ENCODE data around the gene FAM72D.
"Not testable (repeated sequence)": the region's sequence is repeated elsewhere in the genome, so short reads cannot be mapped to it uniquely, and the experiment has no call there.

GRCh38 chr1:145115587-145116493 is 20.1 kb downstream of the FAM72D start:
- not testable (repeated sequence) for TF ChIP-seq POLR2A (IDR thresholded peaks at IDR 0.05; ENCODE audit: low read depth, low read length); POLR2AphosphoS5 (IDR thresholded peaks at IDR 0.05; ENCODE audit: low read depth, low read length); TAF1 (IDR thresholded peaks at IDR 0.05; ENCODE audit: borderline replicate concordance, low read depth, low read length)

Data from GM12892 (cell line).